IPS-18c (cell line): ENCODE results near the gene SORT1.
"Not testable (repeated sequence)": the region's sequence is repeated elsewhere in the genome, so short reads cannot be mapped to it uniquely, and the experiment has no call there.

Source experiments
- H3K4me3 ChIP-seq: 2 replicates; pipeline ENCODE4 v1.7.0; 2013; ENCODE audit warnings: low read depth, mild to moderate bottlenecking, low read length, moderate library complexity; ENCODE audit not compliant: insufficient read depth
- H3K9me3 ChIP-seq: one replicate; pipeline ENCODE4 v1.6.1; 2013; ENCODE audit warnings: mild to moderate bottlenecking, low read length, moderate library complexity; ENCODE audit not compliant: control insufficient read depth, insufficient read depth

Gene SORT1

GRCh38 chr1:109388884-109389637, 8.7 kb downstream of the SORT1 start:
- Histone ChIP-seq H3K4me3 (no peak overlapping the region), H3K9me3 (no peaks in the 10 kb centered on the region)

GRCh38 chr1:109388208-109388711, 9.5 kb downstream of the SORT1 start:
- no peak overlapping the region for H3K4me3 ChIP-seq
- H3K9me3 ChIP-seq, result no peaks in the 10 kb centered on the region

GRCh38 chr1:109386054-109386717, 11.5 kb downstream of the SORT1 start:
- no peaks in the 10 kb centered on the region for H3K9me3 ChIP-seq
- H3K4me3 ChIP-seq, result no peak overlapping the region

GRCh38 chr1:109385417-109385816, 12.3 kb downstream of the SORT1 start:
- Histone ChIP-seq H3K4me3 (no peak overlapping the region), H3K9me3 (no peaks in the 10 kb centered on the region)

- Histone ChIP-seq H3K9me3 (no peaks in the 10 kb centered on the region), H3K4me3 (no peak overlapping the region)
Measured at GRCh38 chr1:109383854-109384253, 13.9 kb downstream of the SORT1 start.

- Histone ChIP-seq H3K9me3 (no peaks in the 10 kb centered on the region), H3K4me3 (no peak overlapping the region)
Measured at GRCh38 chr1:109383087-109383779, 14.5 kb downstream of the SORT1 start.

GRCh38 chr1:109381573-109381972, 16.1 kb downstream of the SORT1 start:
- Histone ChIP-seq H3K9me3 (no peaks in the 10 kb centered on the region), H3K4me3 (no peak overlapping the region)

GRCh38 chr1:109379907-109380306, 17.8 kb downstream of the SORT1 start:
- Histone ChIP-seq H3K9me3 (no peaks in the 10 kb centered on the region), H3K4me3 (no peak overlapping the region)

GRCh38 chr1:109379422-109379821, 18.3 kb downstream of the SORT1 start:
- Histone ChIP-seq H3K9me3 (no peaks in the 10 kb centered on the region), H3K4me3 (no peak overlapping the region)

- Histone ChIP-seq H3K4me3 (no peak overlapping the region), H3K9me3 (no peaks in the 10 kb centered on the region)
Measured at GRCh38 chr1:109377698-109378097, 20.0 kb downstream of the SORT1 start.

GRCh38 chr1:109373696-109374095, 24.0 kb downstream of the SORT1 start:
- H3K4me3 ChIP-seq, H3K9me3 ChIP-seq: not testable (repeated sequence)

- no peak overlapping the region for H3K4me3 ChIP-seq
- no peaks in the 10 kb centered on the region for H3K9me3 ChIP-seq
Measured at GRCh38 chr1:109373126-109373525, 24.6 kb downstream of the SORT1 start.

- H3K4me3 ChIP-seq, result no peak overlapping the region
Measured at GRCh38 chr1:109372281-109372680, 25.4 kb downstream of the SORT1 start.

GRCh38 chr1:109371341-109371739, 26.4 kb downstream of the SORT1 start:
- Histone ChIP-seq H3K4me3 (no peak overlapping the region), H3K9me3 (no peaks in the 10 kb centered on the region)

More at GRCh38 chr1:109372281-109372680, 25.4 kb downstream of the SORT1 start:
- no peaks in the 10 kb centered on the region for H3K9me3 ChIP-seq

- Histone ChIP-seq H3K4me3 (no peak overlapping the region), H3K9me3 (no peaks in the 10 kb centered on the region)
Measured at GRCh38 chr1:109370712-109371340, 26.9 kb downstream of the SORT1 start.

GRCh38 chr1:109369167-109369746, 28.5 kb downstream of the SORT1 start:
- Histone ChIP-seq H3K9me3 (no peaks in the 10 kb centered on the region), H3K4me3 (no peak overlapping the region)

- H3K4me3 ChIP-seq, result no peak overlapping the region
- no peaks in the 10 kb centered on the region for H3K9me3 ChIP-seq
Measured at GRCh38 chr1:109368464-109368863, 29.3 kb downstream of the SORT1 start.
